ENCODE data around the gene BCL2L2. TPM values are rescaled to one million over a fixed set of nuclear protein-coding genes. Genes with fewer than 3 reads are reported as not detected.

Gene BCL2L2
- total RNA-seq, 4 donors from 2014 or later, result 49.8 to 87.3 (median 56.5) TPM

GRCh38 chr14:23319746-23320583 is 13.3 kb downstream of the BCL2L2 start:
- Histone ChIP-seq H3K4me1 (peaks cover 5 to 35% (median 19%) of the 10 kb centered on the region in 4 donors), H3K27me3 (no peaks in the 10 kb centered on the region), H3K36me3 (peaks cover 0 to 22% (median 18%) of the 10 kb centered on the region in 3 donors), H3K9me3 (no peaks in the 10 kb centered on the region), H3K27ac (peak overlapping the region; percentile 90 to 98 (median 95)), H3K4me3 (peak overlapping the region; percentile 28 to 78 (median 38))
- no peak for TF ChIP-seq CTCF (IDR thresholded peaks at IDR 0.05)
- TF ChIP-seq EP300 (IDR thresholded peaks at IDR 0.05), result no peak
- no peak for TF ChIP-seq POLR2A (IDR thresholded peaks at IDR 0.05)
- WGBS, 2 donors, result 85 to 89% methylated on average over 17 of the region's 17 CpGs
- DNase-seq (ENCODE audit: low spot score in 2 of 2), result no peak

- no peaks in the 10 kb centered on the region for H3K9me3 ChIP-seq
- DNase-seq (ENCODE audit: low spot score in 2 of 2), result peak; percentile 99
Measured at GRCh38 chr14:23320584-23321571, 14.2 kb downstream of the BCL2L2 start, which contains the start of gene PABPN1. TSS of gene PABPN1 (plus strand) at chr14:23321457. CDS start at chr14:23321470, 13 bp downstream.

DNA sequence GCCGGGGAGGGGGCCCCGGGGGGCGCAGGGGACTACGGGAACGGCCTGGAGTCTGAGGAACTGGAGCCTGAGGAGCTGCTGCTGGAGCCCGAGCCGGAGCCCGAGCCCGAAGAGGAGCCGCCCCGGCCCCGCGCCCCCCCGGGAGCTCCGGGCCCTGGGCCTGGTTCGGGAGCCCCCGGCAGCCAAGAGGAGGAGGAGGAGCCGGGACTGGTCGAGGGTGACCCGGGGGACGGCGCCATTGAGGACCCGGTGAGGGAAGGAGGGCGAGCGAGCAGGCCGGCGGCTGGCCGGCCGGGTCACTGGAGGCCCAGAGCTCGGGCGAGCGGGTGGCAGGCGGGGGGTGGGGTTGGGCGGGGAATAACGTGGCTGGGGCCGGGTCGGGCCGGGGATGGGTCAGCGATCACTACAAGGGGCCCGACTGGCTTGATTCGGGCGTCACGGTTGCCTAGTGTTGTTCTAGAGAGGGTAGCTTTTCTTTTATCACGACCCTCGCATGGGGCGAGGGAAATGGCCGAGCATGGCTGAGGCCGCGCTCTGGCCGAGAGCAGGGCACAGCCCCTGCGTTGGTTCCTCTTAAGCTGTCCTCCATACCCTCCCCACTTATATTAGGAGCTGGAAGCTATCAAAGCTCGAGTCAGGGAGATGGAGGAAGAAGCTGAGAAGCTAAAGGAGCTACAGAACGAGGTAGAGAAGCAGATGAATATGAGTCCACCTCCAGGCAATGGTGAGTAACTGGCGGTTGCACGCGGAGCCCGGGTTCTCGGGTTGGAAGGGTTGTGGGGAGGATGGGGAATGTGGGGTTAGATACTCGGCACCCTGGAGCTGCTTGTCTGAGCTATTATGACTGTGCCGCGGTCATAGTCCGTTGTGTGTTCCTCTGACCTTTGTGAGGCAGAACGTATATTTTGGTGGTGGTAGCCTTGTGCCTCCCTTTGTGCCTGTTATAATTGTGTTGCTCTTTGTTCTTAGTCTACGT is 15.2 kb downstream of the BCL2L2 start:
- DNase-seq (ENCODE audit: low spot score in 2 of 2), result peak in 1 of 2 donors; percentile 23
- Histone ChIP-seq H3K27me3 (no peaks in the 10 kb centered on the region), H3K36me3 (peaks cover 0 to 30% (median 19%) of the 10 kb centered on the region in 3 donors), H3K27ac (peak overlapping the region; percentile 94 to 99 (median 96)), H3K4me3 (peak overlapping the region; percentile 78 to 99 (median 97)), H3K9me3 (no peaks in the 10 kb centered on the region), H3K4me1 (peaks cover 5 to 35% (median 19%) of the 10 kb centered on the region in 4 donors)
- no peak for TF ChIP-seq POLR2A (IDR thresholded peaks at IDR 0.05)
- no peak for TF ChIP-seq CTCF (IDR thresholded peaks at IDR 0.05)
- no peak for TF ChIP-seq EP300 (IDR thresholded peaks at IDR 0.05)
- WGBS, 2 donors, result 0 to 1% methylated on average over 24 to 31 of the region's 64 CpGs

More at GRCh38 chr14:23320584-23321571, 14.2 kb downstream of the BCL2L2 start, which contains the start of gene PABPN1:
- no peaks in the 10 kb centered on the region for H3K27me3 ChIP-seq
- 5 to 6% methylated on average over 32 to 36 of the region's 63 CpGs for WGBS, 2 donors
- peaks cover 0 to 30% (median 19%) of the 10 kb centered on the region in 3 donors for H3K36me3 ChIP-seq
- TF ChIP-seq CTCF (IDR thresholded peaks at IDR 0.05) (peak in 1 of 5 experiments; percentile 36), EP300 (IDR thresholded peaks at IDR 0.05) (peak; percentile 80 to 94), POLR2A (IDR thresholded peaks at IDR 0.05) (peak; percentile 60 to 79)
- H3K27ac ChIP-seq, result peak within 1 kb of the TSS; percentile 94 to 99 (median 96)
- H3K4me3 ChIP-seq, result peak within 1 kb of the TSS; percentile 78 to 99 (median 97)
- peaks cover 5 to 35% (median 19%) of the 10 kb centered on the region in 4 donors for H3K4me1 ChIP-seq

Data from tibial nerve (tissue), 4 donors.